ENCODE data around the gene PROCA1.

Gene PROCA1

GRCh38 chr17:28720247-28720996, 8.7 kb upstream of the PROCA1 start:
- peak overlapping the region; percentile 88 for H3K4me3 ChIP-seq (ENCODE audit: low read depth, low read length)
- in situ Hi-C loops (cut with HindIII; ENCODE audit: low sequenced_read_pairs), result loop anchor here (10.0 kb wide), 1 partner anchor 64 kb away; no protein-coding TSS in a partner anchor
- peak; percentile 10 for TF ChIP-seq CTCF (IDR thresholded peaks at IDR 0.05; ENCODE audit: low read depth, low read length, missing control alignments)
- no peak for DNase-seq (ENCODE audit: low read depth)

- no peak for TF ChIP-seq CTCF (IDR thresholded peaks at IDR 0.05; ENCODE audit: low read depth, low read length, missing control alignments)
- in situ Hi-C loops (cut with HindIII; ENCODE audit: low sequenced_read_pairs), result no loop called here
- H3K4me3 ChIP-seq (ENCODE audit: low read depth, low read length), result peak overlapping the region; percentile 88
Measured at GRCh38 chr17:28719021-28719433, 7.3 kb upstream of the PROCA1 start.

GRCh38 chr17:28718333-28719020, 6.8 kb upstream of the PROCA1 start:
- peak overlapping the region; percentile 82 for H3K4me3 ChIP-seq (ENCODE audit: low read depth, low read length)
- no peak for TF ChIP-seq CTCF (IDR thresholded peaks at IDR 0.05; ENCODE audit: low read depth, low read length, missing control alignments)
- in situ Hi-C loops (cut with HindIII; ENCODE audit: low sequenced_read_pairs), result no loop called here
- no peak for DNase-seq (ENCODE audit: low read depth)

More at GRCh38 chr17:28719021-28719433, 7.3 kb upstream of the PROCA1 start:
- DNase-seq (ENCODE audit: low read depth), result no peak

- in situ Hi-C loops (cut with HindIII; ENCODE audit: low sequenced_read_pairs), result no loop called here
- DNase-seq (ENCODE audit: low read depth), result peak; percentile 66
- peak within 1 kb of the TSS; percentile 82 for H3K4me3 ChIP-seq (ENCODE audit: low read depth, low read length)
- TF ChIP-seq CTCF (IDR thresholded peaks at IDR 0.05; ENCODE audit: low read depth, low read length, missing control alignments), result no peak
Measured at GRCh38 chr17:28717578-28718332, 6.1 kb upstream of the PROCA1 start, which contains the start of gene RAB34. Gene RAB34, minus strand, starts transcription at chr17:28717868. Its CDS starts 602 bp downstream, at chr17:28717266.

GRCh38 chr17:28716740-28717577, 5.3 kb upstream of the PROCA1 start:
- no peak for DNase-seq (ENCODE audit: low read depth)
- H3K4me3 ChIP-seq (ENCODE audit: low read depth, low read length), result peak overlapping the region; percentile 82
- TF ChIP-seq CTCF (IDR thresholded peaks at IDR 0.05; ENCODE audit: low read depth, low read length, missing control alignments), result no peak
- in situ Hi-C loops (cut with HindIII; ENCODE audit: low sequenced_read_pairs), result no loop called here

All from astrocyte of the cerebellum (primary cell).